HG03457 (cell line): ENCODE data around the gene UBE2D1.
"Not testable (repeated sequence)": the region's sequence is repeated elsewhere in the genome, so short reads cannot be mapped to it uniquely, and the experiment has no call there.

ENCODE experiments used
- ATAC-seq: cut with Tn5 transposase; IDR thresholded peaks from one replicate; pipeline ENCODE4 v1.9.1; 2021; ENCODE audit warnings: moderate number of reproducible peaks; ENCODE audit not compliant: unreplicated experiment

Gene UBE2D1

DNA sequence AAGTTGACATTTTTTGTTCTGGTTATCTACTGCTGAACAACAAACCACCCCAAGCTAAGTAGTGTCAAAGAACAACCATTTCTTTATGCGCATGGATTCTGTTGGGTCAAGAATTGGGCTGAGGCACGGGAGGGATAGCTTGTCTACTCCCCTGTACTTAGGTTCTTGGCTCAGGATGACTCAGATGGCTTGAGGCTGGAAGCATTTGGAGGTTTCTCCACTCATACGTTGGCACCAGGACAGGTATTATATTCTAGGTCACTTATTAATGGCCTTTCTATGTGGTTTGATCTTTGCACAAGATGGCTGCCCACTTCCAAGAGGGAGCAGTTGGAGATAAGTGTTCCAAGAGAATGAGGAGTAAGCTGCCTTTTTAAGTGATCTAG lies 38.6 kb downstream of the UBE2D1 start:
- ATAC-seq: no peak

DNA sequence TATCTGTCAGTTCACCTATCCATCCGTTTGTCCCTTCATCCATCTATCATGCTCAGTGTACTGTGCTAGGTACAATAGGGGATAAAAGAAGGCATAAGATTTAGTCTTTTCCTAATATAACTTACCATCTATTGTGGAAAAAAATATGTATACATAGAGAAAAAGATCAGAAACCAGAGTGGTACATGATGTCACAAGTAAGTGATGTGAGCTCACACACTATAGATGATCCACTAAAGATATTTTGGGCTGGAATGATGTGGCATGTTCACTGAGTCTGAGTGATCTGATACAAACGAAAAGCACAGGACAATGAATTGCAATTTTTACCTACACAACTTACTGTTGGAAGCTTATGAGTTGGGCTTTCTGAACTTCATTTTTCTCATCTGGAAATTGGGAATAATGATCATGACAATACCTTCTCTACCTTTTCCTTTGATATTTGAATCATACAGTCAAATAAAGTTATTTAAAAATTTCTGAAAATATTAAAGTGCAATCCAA lies 47.7 kb downstream of the UBE2D1 start:
- ATAC-seq: no peak

DNA sequence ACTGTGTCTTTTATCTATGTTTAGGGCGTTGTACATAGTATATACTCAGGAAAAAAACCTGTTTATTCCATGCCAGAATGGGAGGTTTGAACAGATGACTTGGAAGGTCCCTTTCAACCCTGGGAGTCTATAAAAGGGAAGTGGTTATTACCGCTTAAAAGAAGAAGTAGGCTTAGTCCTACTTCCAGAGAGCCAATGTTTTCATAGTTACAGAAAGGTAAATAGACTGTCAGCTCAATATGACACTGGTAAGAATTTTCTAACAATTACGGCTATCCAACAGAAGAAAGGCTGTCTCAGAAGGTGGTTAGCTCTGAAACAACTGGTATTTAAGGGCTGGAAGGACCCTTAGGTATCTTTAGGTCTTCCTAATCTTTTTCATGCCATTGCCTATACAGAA lies 49.3 kb downstream of the UBE2D1 start:
- peak; percentile 69 for ATAC-seq

DNA sequence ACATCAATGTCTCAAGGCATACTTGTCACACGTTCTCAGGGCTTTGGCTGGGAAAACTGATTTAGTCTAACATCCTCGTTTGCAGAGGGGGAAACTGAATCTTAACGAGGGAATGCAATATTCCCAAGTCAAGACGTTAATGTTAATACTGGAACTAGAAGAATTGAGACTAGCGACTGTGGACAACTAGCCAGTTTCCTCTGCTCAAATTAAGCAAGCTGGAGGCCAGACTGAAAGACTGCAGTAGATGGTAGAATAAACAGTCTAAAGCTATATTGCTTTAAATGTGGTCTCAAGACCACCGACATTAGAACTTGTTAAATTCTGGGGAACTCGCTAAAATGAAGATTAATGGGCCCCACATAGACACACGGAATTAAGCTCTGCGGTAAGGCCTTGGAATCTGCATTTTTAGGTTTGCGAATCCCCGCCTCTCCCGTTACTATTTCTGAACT lies 49.8 kb downstream of the UBE2D1 start:
- no peak for ATAC-seq

DNA sequence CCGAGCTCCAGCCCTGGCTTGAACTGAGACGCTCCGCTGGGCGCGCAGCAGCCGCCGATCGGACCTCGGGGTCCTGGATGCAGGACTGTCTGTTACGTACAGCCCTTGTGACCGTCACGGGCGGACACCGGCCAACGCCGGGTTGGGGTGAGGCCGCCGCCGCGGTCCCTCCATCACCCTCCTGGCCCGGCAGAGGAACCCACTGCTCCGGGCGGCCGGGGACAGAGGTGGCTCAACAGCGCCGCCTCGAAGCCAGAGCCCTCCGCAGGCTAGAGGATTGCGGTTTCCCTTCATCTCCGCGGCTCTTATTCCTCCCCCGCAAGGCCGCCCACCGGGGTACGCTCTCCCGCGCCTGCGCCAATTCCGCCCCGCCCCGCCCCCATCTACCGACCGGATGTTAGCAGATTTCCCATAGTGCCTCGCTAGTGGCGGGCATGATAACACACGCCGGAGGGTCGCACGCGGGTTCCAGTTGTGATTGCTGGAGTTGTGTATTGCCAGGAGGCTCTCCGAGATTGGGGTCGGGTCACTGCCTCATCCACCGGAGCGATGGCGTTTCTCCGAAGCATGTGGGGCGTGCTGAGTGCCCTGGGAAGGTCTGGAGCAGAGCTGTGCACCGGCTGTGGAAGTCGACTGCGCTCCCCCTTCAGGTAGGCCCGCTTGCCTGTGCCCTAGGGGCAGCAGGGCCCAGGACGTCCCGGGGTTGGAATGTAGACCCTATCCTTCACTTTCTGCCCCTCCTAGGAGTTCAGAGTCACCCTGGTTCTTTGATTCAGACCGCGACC lies 50.4 kb downstream of the UBE2D1 start, which contains the start of gene TFAM:
Gene TFAM (plus strand): TSS at position 412 of the 785 bp plus-strand sequence. CDS start 138 bp downstream, at position 550.
- ATAC-seq: peak; percentile 71

DNA sequence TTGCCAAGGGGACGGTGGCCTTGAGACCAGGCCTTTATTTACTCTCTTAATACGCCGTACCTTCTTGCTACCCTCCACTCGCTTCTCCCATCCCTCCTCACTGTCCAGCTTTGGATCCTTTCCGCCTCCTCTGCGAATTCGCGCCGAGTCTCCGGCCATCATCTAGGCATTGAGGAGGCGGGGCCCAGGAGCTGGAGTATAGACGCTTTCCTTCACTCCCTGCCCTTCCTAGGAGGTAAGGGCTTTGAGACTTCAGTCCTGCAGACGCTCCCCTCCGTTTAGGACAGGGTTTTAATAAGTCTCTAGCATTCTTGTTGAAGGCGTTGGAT lies 50.9 kb downstream of the UBE2D1 start:
- ATAC-seq: no peak

DNA sequence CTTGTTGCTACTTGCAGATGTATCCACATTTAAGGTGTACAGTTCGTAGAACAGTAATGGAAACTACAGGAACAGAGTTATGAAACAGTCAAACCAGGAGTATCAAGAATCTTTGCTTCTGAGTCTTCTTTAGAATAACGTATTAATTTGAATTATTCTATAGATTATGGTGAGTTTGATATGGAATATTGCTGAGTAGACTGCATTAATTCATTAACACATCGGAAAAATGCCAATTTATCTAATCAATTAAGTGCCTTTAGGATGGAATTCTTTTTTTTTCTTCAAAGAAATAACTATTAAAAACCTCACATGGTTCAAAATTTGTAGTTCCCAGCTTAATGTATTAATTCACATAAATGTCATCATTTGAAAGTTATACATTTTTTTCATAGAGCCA lies 54.2 kb downstream of the UBE2D1 start:
- no peak for ATAC-seq

DNA sequence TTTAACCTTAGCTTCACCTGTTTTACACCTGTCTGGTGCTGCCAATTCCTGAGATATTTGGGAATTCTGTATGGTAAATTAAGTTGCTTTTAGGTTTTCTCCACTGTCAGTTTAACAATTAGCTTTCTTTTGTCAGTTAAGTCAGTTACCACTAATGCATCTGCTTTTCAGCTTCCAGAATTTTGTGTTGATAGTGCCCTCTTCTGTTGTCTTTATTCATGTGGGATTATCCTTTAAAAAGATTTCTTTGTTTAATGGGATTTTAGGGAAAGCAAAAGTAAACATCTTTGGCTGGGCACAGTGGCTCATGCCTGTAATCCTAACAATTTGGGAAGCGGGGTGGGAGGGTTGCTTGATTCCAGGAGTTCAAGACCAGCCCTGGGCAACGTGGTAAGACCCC lies 58.5 kb downstream of the UBE2D1 start:
- no peak for ATAC-seq

DNA sequence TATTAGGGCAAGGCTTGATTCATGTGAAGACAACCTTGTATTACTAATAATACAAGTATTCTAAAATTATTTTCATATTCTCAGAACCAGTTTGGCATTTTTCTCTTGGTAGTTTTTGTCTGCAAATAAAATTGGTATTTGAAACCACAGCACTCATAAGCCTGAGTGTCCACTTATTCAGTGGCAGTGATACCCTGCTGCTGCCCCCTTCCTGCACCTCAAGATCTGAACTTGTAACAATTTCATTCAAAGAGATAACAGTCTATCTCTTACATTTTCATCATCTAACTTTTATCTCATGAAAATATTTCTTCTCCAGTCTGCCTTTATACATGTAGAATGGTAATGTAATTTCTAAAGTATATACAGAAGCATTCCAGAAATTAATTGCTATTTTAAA lies 59.7 kb downstream of the UBE2D1 start:
- no peak for ATAC-seq

DNA sequence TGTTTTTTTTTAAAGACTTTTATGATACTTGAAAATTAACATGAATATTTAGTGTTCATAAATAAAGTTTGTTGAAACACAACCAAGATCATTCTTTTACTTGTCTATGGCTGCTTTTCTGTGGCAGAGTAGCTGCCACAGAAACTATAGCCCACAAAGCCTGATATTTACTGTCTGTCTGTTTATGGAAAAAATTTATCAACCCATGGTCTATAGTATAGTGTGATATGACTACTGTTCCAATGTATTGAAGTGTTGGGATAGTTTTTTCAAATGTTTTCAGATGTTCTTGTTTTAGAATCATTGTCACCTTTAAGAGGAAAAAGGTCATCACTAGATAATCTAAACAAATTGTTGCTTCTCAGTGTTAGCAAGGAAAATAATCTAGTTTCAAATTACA lies 61.3 kb downstream of the UBE2D1 start:
- ATAC-seq: no peak

DNA sequence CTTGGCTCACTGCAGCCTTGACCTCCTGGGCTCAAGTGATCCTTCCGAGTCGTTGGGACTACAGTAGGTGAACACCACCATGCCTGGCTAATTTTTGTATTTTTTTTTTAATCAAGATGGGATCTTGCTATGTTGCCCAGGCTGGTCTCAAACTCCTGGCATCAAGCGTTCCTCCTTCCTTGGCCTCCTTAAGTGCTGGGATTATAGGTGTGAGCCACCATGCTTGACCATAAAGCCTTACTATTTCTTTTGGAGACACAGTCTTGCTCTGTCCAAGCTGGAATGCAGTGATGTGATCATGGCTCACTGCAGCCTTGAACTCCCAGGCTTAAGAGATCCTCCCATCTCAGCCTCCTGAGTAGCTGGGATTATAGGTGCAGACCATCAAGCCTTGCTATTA lies 63.0 kb downstream of the UBE2D1 start:
- ATAC-seq: no peak

DNA sequence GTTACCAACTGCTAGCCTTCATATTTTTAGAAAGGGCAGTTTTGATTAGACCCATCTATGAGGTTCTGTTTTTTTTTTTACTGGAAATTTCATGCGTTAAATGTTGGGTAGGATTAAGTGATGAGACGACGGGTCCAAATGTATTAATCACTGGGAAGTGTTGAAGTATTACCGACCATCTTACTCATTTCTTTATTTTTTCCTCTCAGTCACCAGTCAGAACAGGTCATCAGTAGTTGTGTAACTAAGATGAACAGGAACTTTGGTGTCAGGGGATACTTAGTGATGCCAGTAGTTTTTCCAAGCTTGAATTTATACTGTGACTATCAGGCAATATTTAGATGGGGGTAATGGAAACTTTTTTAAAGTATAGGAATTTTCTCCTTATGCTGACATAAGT lies 64.6 kb downstream of the UBE2D1 start:
- ATAC-seq: no peak

DNA sequence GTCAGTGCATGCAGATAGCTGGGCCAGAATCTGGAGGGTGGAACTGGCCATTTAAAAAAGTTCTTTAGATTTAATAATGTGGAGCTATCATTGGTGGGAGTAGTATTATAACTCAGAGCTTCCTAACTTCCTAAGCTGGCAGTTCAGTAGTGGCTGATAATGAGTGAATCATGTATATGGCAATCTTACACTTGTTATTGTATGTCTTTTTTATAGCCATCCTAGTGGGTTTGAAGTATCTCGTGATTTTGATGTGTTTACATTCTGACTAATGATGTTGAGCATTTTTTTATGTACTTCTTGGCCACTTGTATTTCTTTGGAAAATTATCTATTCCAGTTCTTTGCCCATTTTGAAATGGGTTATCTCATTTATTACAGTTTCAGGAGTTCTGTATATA lies 65.8 kb downstream of the UBE2D1 start:
- no peak for ATAC-seq

DNA sequence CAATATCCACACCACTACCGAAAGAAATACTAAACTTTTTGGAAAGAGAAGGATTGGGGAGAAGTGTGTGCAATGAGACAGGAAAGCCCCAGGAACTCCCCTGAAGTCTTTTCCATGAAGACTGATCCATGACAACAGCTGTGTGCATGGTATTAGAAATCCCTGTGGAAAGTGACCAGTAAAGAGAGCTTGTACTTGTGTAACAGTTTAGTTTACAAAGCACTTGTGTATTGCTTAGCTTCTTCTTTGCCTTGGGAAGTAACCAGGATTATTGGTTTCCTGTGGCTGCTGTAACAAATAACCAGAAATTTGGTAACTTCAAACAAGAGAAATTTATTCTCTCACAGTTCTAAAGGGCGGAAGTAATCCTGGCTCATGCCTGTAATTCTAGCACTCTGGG lies 69.2 kb downstream of the UBE2D1 start:
- ATAC-seq: no peak

DNA sequence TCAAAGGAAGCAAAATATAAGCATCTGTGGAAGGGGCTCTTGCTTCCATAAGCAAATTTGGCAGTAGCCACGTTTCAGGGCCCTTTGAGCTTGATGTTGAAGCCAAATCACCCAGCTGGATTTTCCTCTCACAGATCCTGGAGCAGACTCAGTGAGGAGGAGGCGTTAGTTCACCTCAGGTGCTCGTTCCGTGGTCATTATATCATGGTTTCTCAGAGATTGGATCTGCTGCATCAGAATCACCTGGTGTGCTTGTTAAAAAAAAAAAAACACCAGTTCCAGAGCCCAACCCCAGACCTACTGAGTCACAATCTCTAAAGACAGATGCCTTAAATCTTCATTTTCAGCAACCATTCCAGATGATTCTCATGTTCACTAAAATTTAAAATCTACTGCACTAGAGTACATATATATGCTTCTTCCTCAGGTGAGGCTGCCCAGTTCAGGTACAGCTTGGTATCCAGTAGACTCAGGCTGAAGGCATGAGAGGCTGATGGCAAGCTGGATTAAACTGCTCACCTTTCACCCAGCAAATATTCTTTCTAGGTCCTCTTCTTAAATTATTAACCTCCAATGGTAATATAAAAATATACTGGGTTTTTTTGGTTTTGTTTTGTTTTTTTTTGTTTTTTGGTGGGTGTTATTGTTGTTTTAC lies 75.3 kb downstream of the UBE2D1 start:
- no peak for ATAC-seq

DNA sequence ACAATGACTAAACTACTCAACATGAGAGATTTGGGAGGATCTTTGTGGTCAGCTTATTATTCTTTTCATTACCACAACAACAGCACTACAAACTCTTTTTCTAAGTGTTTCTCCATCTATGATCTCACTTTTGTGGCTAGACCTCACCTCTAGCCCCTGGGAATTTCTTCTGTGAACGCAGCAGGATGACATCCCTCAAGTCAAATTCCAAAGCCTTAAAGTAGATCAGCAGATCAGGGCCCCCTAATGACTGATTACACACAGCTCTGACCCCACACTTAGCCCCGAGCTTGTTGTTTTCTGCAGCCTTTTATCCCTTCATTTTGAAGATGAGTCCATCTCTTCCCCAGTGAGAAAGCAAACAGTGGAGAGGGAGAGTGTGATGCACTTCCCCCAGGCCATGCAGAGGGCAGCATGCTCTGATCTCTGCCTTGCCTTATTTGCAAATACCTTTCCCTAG lies 77.7 kb downstream of the UBE2D1 start:
- no peak for ATAC-seq

DNA sequence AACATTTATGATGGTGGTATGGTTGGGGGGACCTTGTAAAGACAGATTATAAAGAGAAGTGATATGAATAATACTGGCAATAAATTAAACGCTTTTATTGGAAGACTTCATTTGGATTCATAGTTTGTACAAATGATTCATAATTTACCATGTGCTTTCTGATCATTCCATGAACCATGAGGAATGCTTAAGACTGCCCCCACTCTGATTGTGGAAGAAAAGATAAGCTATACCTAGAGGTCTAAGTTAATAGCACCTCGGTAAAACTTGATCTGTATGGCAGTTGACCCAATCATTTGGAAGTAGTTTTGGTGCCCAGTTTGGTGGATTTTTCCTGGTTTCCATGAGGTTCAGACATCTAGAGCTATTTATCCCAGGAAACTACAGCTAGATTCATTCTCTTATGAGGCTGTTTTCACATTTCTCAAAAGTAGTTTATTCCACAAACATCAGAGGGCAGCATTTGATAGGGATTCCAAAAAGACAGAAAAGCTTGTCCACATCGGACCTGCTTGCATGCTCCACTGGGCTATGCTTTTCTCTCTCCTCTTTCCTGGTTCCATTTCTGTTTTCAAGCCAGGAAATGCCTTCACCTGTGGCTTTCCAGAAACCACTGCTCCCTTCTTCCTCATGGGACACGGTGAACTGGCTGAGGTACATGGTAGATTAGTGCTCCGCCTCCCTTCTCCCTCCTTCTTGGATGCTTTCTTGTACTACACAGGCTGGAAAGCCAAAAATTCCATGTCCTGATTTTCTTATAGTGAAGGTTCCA lies 79.7 kb downstream of the UBE2D1 start:
- ATAC-seq: no peak

DNA sequence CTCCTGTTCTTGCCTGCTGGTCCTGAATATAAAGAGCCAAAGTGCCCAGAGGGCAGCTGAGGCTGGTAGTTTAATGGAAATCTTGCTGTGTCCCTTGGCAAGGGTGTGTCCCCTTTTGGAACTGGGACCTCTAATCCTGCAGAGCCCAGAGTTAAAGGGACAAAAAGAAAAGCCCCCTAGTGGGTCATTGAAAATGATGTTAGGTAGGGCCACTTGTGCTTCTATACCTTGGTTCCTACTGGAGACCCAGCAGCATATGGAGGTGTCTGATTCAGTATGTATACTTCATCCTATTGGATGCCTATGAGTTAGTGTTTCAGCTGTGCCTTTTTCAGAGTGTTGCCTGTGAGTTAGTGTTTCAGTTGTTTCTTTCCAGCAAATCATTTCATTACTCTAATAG lies 81.0 kb downstream of the UBE2D1 start:
- ATAC-seq: no peak

DNA sequence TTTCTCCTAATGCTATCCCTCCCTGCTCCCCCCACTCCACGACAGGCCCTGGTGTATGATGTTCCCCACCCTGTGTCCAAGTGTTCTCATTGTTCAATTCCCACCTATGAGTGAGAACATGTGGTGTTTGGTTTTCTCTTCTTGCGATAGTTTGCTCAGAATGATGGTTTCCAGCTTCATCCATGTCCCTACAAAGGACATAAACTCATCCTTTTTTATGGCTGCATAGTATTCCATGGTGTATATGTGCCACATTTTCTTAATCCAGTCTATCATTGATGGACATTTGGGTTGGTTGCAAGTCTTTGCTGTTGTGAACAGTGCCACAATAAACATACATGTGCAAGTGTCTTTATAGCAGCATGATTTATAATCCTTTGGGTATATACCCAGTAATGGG lies 83.1 kb downstream of the UBE2D1 start:
- ATAC-seq: not testable (repeated sequence)
